ENCODE data around the gene ALDH3A1. TPM values are rescaled to one million over a fixed set of nuclear protein-coding genes. Genes with fewer than 3 reads are reported as not detected.

The ALDH3A1 gene
- total and polyA plus RNA-seq, 9 of the 15 experiments (the other 6 are each of a cell fraction or from before 2014, with no cell fraction given): not detected

DNA sequence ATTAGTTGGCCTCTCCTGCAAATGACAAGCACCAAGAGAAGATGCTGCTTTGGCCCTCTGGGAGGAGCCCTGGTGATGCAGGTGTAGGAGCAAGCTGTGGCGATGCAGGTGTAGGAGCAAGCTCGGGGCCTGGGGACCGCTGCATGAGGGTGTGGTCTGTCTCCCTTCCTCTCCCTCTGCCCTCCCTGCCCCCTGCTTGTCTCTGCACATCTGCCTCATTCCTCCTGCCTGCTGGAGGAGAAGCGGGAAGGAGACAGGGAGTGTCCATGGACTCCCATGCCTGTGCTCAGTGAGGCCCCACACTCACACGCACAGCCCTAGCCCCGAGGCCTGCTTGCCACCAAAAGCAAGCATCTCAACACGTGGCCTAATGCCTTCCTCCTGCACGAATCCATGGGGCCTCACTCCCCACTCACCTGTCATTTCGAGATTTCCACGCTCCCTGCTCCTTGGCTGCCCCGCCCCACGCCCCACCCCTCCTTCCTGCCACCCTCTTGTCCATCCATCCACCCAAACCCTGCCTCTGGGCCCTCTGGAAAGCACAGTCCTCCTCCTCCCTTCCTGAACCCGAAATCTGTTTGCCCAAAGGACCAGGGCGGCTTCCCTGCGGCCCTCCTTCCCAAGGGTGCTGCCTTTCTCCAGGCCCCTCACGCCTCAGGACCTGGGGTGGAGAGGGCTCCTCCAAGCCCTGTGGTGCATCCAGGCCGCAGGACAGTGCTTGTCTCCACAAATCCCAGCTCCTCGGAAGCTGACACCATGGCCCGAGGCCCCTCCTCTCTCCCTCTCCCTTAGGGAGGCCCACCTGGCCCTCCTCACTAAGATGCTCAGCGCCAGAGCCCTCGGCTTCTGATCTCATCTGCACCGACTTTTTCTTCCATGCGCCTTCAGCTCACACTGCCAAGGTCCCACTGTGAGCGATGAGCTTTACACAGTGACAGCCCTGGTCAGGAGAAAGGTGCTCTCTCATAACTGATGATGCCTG is 11.8 kb upstream of the ALDH3A1 start:
- in situ Hi-C loops (cut with MboI): loop anchor here (5.0 to 10.0 kb wide), 2 partner anchors 248 to 395 kb away; partner anchors contain the start of gene B9D1
- ChIA-PET CTCF (ENCODE audit: low intra/inter-chr PET ratio) (no interaction called here), POLR2A (interaction anchor here (0.7 kb wide), 1 partner anchor 100 kb away, joined by 3 read pairs; no protein-coding TSS in a partner anchor)
- peaks cover 0 to 25% of the 10 kb centered on the region in 2 experiments; a peak in 2 of 5 replicates for H3K27me3 ChIP-seq (ENCODE audit: control insufficient read depth in 2 of 2, insufficient read depth in 2 of 2, low read length in 2 of 2)
- H4K20me1 ChIP-seq (replicated peaks; ENCODE audit: control insufficient read depth, insufficient read depth, low read length): no peaks in the 10 kb centered on the region
- no peak for DNase-seq (ENCODE audit: extremely low read depth in 1 of 4, low spot score in 3 of 4)
- H3K9me1 ChIP-seq (ENCODE audit: control insufficient read depth, insufficient read depth, low read length): no peaks in the 10 kb centered on the region
- ATAC-seq: no peak
- intact Hi-C loops (cut with micrococcal nuclease): no loop called here
- H2AFZ ChIP-seq (ENCODE audit: low read depth, low read length): no peak overlapping the region
- 0% methylated on average over 15 of the region's 24 CpGs for WGBS (ENCODE audit: insufficient coverage, low coverage, missing lambda C conversion rate)
- H3K36me3 ChIP-seq (ENCODE audit: control insufficient read depth, insufficient read depth, low read length): no peaks in the 10 kb centered on the region
- no peaks in the 10 kb centered on the region for H3K9me3 ChIP-seq (replicated peaks; ENCODE audit: control insufficient read depth, insufficient read depth, low read depth, low read length)
- no peak overlapping the region for H3K4me2 ChIP-seq (ENCODE audit: insufficient read depth, low read length)
- no TSS peak for BruUV-seq (replicated peaks)
- H3K9ac ChIP-seq (ENCODE audit: insufficient read depth in 1 of 2, low read depth in 2 of 2, low read length in 2 of 2): no peak overlapping the region
- H3K27ac ChIP-seq (ENCODE audit: extremely low read depth, low read depth, low read length): no peak overlapping the region
- FAIRE-seq: no peak
- no peaks in the 10 kb centered on the region for H3K79me2 ChIP-seq (ENCODE audit: control insufficient read depth, insufficient read depth, low read length)
- TF ChIP-seq ZNF561 (CRISPR knock-in tag; conservative IDR thresholded peaks at IDR 0.05): no peak
- no peak for TF ChIP-seq ZNF655 (CRISPR knock-in tag; IDR thresholded peaks at IDR 0.05)
- TF ChIP-seq, protein P1, sequence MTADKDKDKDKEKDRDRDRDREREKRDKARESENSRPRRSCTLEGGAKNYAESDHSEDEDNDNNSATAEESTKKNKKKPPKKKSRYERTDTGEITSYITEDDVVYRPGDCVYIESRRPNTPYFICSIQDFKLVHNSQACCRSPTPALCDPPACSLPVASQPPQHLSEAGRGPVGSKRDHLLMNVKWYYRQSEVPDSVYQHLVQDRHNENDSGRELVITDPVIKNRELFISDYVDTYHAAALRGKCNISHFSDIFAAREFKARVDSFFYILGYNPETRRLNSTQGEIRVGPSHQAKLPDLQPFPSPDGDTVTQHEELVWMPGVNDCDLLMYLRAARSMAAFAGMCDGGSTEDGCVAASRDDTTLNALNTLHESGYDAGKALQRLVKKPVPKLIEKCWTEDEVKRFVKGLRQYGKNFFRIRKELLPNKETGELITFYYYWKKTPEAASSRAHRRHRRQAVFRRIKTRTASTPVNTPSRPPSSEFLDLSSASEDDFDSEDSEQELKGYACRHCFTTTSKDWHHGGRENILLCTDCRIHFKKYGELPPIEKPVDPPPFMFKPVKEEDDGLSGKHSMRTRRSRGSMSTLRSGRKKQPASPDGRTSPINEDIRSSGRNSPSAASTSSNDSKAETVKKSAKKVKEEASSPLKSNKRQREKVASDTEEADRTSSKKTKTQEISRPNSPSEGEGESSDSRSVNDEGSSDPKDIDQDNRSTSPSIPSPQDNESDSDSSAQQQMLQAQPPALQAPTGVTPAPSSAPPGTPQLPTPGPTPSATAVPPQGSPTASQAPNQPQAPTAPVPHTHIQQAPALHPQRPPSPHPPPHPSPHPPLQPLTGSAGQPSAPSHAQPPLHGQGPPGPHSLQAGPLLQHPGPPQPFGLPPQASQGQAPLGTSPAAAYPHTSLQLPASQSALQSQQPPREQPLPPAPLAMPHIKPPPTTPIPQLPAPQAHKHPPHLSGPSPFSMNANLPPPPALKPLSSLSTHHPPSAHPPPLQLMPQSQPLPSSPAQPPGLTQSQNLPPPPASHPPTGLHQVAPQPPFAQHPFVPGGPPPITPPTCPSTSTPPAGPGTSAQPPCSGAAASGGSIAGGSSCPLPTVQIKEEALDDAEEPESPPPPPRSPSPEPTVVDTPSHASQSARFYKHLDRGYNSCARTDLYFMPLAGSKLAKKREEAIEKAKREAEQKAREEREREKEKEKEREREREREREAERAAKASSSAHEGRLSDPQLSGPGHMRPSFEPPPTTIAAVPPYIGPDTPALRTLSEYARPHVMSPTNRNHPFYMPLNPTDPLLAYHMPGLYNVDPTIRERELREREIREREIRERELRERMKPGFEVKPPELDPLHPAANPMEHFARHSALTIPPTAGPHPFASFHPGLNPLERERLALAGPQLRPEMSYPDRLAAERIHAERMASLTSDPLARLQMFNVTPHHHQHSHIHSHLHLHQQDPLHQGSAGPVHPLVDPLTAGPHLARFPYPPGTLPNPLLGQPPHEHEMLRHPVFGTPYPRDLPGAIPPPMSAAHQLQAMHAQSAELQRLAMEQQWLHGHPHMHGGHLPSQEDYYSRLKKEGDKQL (CRISPR knock-in tag; IDR thresholded peaks at IDR 0.05; ENCODE audit: borderline replicate concordance): no peak
- no peak for TF ChIP-seq RBFOX2 (IDR thresholded peaks at IDR 0.05; ENCODE audit: low read depth, low read length)
- TF ChIP-seq PTTG1 (tag; IDR thresholded peaks at IDR 0.05; ENCODE audit: low read depth): no peak
- H3K4me3 ChIP-seq: no peak overlapping the region
- no peaks in the 10 kb centered on the region; a peak in 1 of 5 replicates for H3K4me1 ChIP-seq (replicated peaks in 1 of 2; ENCODE audit: control insufficient read depth in 2 of 2, insufficient read depth in 2 of 2, low read length in 2 of 2)

Data from K562 (cell line).